PFSK-1 (cell line): ENCODE measurements around the gene GTPBP10.

Experiments used
- POLR2AphosphoS5 ChIP-seq: IDR thresholded peaks from 2 replicates; pipeline ENCODE4 v1.6.1; 2012; ENCODE audit warnings: low read depth, mild to moderate bottlenecking, control low read depth, low read length, moderate library complexity
- SIN3A ChIP-seq: IDR thresholded peaks from 2 replicates; pipeline ENCODE4 v1.6.1; 2012; ENCODE audit warnings: mild to moderate bottlenecking, low read length, moderate library complexity, borderline replicate concordance; ENCODE audit not compliant: insufficient read depth
- TF ChIP-seq, protein P1 (sequence below), 2 experiments: IDR thresholded peaks; 2 replicates each; pipeline versions ENCODE4 v1.6.1 to v1.8.0; 2011 to 2012; ENCODE audit warnings: low read depth in 2 of 2, low read length in 2 of 2, control low read depth in 1 of 2, inconsistent platforms in 1 of 2, mild to moderate bottlenecking in 1 of 2, moderate library complexity in 1 of 2; ENCODE audit not compliant: insufficient read depth in 1 of 2

DNA sequence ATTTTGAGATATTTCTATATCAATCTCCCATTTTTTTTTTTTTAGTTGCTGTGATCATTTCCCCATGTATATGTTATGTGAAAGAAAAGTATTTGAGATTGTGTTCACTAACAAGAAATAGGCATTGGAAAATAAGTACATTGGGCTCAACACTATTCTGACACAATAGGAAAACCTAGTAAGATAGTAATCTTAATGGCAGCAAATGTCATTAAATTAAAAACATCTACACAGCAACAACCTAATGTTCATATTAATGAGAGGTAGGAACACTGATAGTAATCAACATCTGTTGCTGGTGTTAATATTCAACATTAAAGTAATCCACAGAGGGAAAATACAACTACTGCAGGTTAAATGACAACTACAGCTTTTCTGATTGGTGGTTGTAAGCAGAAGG, 1.5 kb upstream of the GTPBP10 start:
- TF ChIP-seq, protein P1, sequence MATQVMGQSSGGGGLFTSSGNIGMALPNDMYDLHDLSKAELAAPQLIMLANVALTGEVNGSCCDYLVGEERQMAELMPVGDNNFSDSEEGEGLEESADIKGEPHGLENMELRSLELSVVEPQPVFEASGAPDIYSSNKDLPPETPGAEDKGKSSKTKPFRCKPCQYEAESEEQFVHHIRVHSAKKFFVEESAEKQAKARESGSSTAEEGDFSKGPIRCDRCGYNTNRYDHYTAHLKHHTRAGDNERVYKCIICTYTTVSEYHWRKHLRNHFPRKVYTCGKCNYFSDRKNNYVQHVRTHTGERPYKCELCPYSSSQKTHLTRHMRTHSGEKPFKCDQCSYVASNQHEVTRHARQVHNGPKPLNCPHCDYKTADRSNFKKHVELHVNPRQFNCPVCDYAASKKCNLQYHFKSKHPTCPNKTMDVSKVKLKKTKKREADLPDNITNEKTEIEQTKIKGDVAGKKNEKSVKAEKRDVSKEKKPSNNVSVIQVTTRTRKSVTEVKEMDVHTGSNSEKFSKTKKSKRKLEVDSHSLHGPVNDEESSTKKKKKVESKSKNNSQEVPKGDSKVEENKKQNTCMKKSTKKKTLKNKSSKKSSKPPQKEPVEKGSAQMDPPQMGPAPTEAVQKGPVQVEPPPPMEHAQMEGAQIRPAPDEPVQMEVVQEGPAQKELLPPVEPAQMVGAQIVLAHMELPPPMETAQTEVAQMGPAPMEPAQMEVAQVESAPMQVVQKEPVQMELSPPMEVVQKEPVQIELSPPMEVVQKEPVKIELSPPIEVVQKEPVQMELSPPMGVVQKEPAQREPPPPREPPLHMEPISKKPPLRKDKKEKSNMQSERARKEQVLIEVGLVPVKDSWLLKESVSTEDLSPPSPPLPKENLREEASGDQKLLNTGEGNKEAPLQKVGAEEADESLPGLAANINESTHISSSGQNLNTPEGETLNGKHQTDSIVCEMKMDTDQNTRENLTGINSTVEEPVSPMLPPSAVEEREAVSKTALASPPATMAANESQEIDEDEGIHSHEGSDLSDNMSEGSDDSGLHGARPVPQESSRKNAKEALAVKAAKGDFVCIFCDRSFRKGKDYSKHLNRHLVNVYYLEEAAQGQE (IDR thresholded peaks at IDR 0.05; ENCODE audit: insufficient read depth in 1 of 2, low read depth in 2 of 2, low read length in 2 of 2) = no peak
- no peak for TF ChIP-seq POLR2AphosphoS5
- TF ChIP-seq SIN3A = no peak
